HG02970 (cell line): Measurements from ENCODE around the gene SLC66A2.
"Not testable (repeated sequence)": the region's sequence is repeated elsewhere in the genome, so short reads cannot be mapped to it uniquely, and the experiment has no call there.

Experiments
- ATAC-seq: cut with Tn5 transposase; IDR thresholded peaks from one replicate; pipeline ENCODE4 v1.9.1; 2021; ENCODE audit warnings: mild to moderate bottlenecking, moderate library complexity, moderate number of reproducible peaks; ENCODE audit not compliant: unreplicated experiment, low FRiP score

SLC66A2 gene

GRCh38 chr18:79971211-79971952 lies 19.9 kb upstream of the SLC66A2 start:
- ATAC-seq, result no peak

GRCh38 chr18:79970419-79971133 lies 19.1 kb upstream of the SLC66A2 start:
- no peak for ATAC-seq

- no peak for ATAC-seq
These were observed 13.9 kb upstream of the SLC66A2 start for GRCh38 chr18:79965119-79965902.

- no peak for ATAC-seq
These were observed 13.1 kb upstream of the SLC66A2 start, which contains the start of gene HSBP1L1 for GRCh38 chr18:79964330-79965118. TSS of gene HSBP1L1 (plus strand) at chr18:79964643. CDS start at chr18:79964736, 93 bp downstream.

GRCh38 chr18:79963658-79964329 lies 12.3 kb upstream of the SLC66A2 start:
- ATAC-seq, result no peak

- no peak for ATAC-seq
These were observed 11.6 kb upstream of the SLC66A2 start for GRCh38 chr18:79962835-79963657.

GRCh38 chr18:79962311-79962710 lies 10.9 kb upstream of the SLC66A2 start:
- ATAC-seq, result no peak

- ATAC-seq, result no peak
These were observed 10.3 kb upstream of the SLC66A2 start for GRCh38 chr18:79961527-79962291.

- ATAC-seq, result no peak
These were observed 9.6 kb upstream of the SLC66A2 start for GRCh38 chr18:79960921-79961526.

- ATAC-seq, result not testable (repeated sequence)
These were observed 8.8 kb upstream of the SLC66A2 start for GRCh38 chr18:79960161-79960801.

- ATAC-seq, result no peak
These were observed 7.5 kb upstream of the SLC66A2 start for GRCh38 chr18:79958981-79959380.

GRCh38 chr18:79956276-79956675 lies 4.8 kb upstream of the SLC66A2 start:
- no peak for ATAC-seq

- no peak for ATAC-seq
These were observed 4.0 kb upstream of the SLC66A2 start for GRCh38 chr18:79955302-79956075.

- no peak for ATAC-seq
These were observed 3.3 kb upstream of the SLC66A2 start for GRCh38 chr18:79954791-79955190.

- no peak for ATAC-seq
These were observed 2.7 kb upstream of the SLC66A2 start for GRCh38 chr18:79953971-79954651.

- ATAC-seq, result no peak
These were observed 1.6 kb upstream of the SLC66A2 start for GRCh38 chr18:79952996-79953559.
